ENCODE data around the gene ASCL2.

The ASCL2 gene

GRCh38 chr11:2267306-2267850 is 3.0 kb downstream of the ASCL2 start:
- peak; percentile 2 for DNase-seq (ENCODE audit: low spot score)
- Mint-ChIP-seq H3K36me3 (ENCODE audit: low read depth) (no peaks in the 10 kb centered on the region), H3K4me1 (ENCODE audit: low read depth) (peaks cover 17% of the 10 kb centered on the region), H3K27ac (no peak overlapping the region), H3K9me3 (no peaks in the 10 kb centered on the region), H3K27me3 (ENCODE audit: low read depth) (peaks cover 25% of the 10 kb centered on the region), H3K4me3 (no peak overlapping the region)

GRCh38 chr11:2266586-2267305 is 3.6 kb downstream of the ASCL2 start:
- Mint-ChIP-seq H3K4me1 (ENCODE audit: low read depth) (peaks cover 17% of the 10 kb centered on the region), H3K27me3 (ENCODE audit: low read depth) (peaks cover 20% of the 10 kb centered on the region), H3K27ac (no peak overlapping the region), H3K9me3 (no peaks in the 10 kb centered on the region), H3K36me3 (ENCODE audit: low read depth) (no peaks in the 10 kb centered on the region), H3K4me3 (no peak overlapping the region)
- peak; percentile 2 for DNase-seq (ENCODE audit: low spot score)

GRCh38 chr11:2265854-2266585 is 4.4 kb downstream of the ASCL2 start:
- Mint-ChIP-seq H3K4me3 (peak overlapping the region; percentile 54), H3K27ac (peak overlapping the region; percentile 49), H3K4me1 (ENCODE audit: low read depth) (peaks cover 17% of the 10 kb centered on the region), H3K27me3 (ENCODE audit: low read depth) (peaks cover 16% of the 10 kb centered on the region), H3K36me3 (ENCODE audit: low read depth) (no peaks in the 10 kb centered on the region), H3K9me3 (no peaks in the 10 kb centered on the region)
- DNase-seq (ENCODE audit: low spot score) = peak; percentile 3

- no peaks in the 10 kb centered on the region for H3K9me3 Mint-ChIP-seq
- peaks cover 13% of the 10 kb centered on the region for H3K27me3 Mint-ChIP-seq (ENCODE audit: low read depth)
- H3K4me3 Mint-ChIP-seq = peak overlapping the region; percentile 54
- H3K36me3 Mint-ChIP-seq (ENCODE audit: low read depth) = no peaks in the 10 kb centered on the region
- peak; percentile 37 for DNase-seq (ENCODE audit: low spot score)
- peak overlapping the region; percentile 49 for H3K27ac Mint-ChIP-seq
- H3K4me1 Mint-ChIP-seq (ENCODE audit: low read depth) = peaks cover 17% of the 10 kb centered on the region
Measured at GRCh38 chr11:2265396-2265795, 5.0 kb downstream of the ASCL2 start.

GRCh38 chr11:2264366-2265053 is 5.9 kb downstream of the ASCL2 start:
- Mint-ChIP-seq H3K36me3 (ENCODE audit: low read depth) (no peaks in the 10 kb centered on the region), H3K4me3 (no peak overlapping the region), H3K27ac (no peak overlapping the region), H3K9me3 (no peaks in the 10 kb centered on the region), H3K27me3 (ENCODE audit: low read depth) (peaks cover 12% of the 10 kb centered on the region), H3K4me1 (ENCODE audit: low read depth) (peaks cover 17% of the 10 kb centered on the region)
- DNase-seq (ENCODE audit: low spot score) = no peak

- Mint-ChIP-seq H3K27me3 (ENCODE audit: low read depth) (peaks cover 12% of the 10 kb centered on the region), H3K9me3 (no peaks in the 10 kb centered on the region), H3K27ac (no peak overlapping the region), H3K36me3 (ENCODE audit: low read depth) (no peaks in the 10 kb centered on the region), H3K4me3 (no peak overlapping the region), H3K4me1 (ENCODE audit: low read depth) (peaks cover 17% of the 10 kb centered on the region)
- DNase-seq (ENCODE audit: low spot score) = no peak
Measured at GRCh38 chr11:2263724-2264360, 6.5 kb downstream of the ASCL2 start.

- Mint-ChIP-seq H3K27ac (no peak overlapping the region), H3K27me3 (ENCODE audit: low read depth) (peaks cover 6% of the 10 kb centered on the region), H3K4me3 (no peak overlapping the region), H3K36me3 (ENCODE audit: low read depth) (no peaks in the 10 kb centered on the region), H3K4me1 (ENCODE audit: low read depth) (peaks cover 14% of the 10 kb centered on the region), H3K9me3 (no peaks in the 10 kb centered on the region)
- DNase-seq (ENCODE audit: low spot score) = no peak
Measured at GRCh38 chr11:2263071-2263565, 7.3 kb downstream of the ASCL2 start.

- Mint-ChIP-seq H3K4me1 (ENCODE audit: low read depth) (peaks cover 14% of the 10 kb centered on the region), H3K4me3 (no peak overlapping the region), H3K27me3 (ENCODE audit: low read depth) (peaks cover 2% of the 10 kb centered on the region), H3K9me3 (no peaks in the 10 kb centered on the region), H3K36me3 (ENCODE audit: low read depth) (no peaks in the 10 kb centered on the region), H3K27ac (no peak overlapping the region)
- DNase-seq (ENCODE audit: low spot score) = no peak
Measured at GRCh38 chr11:2262301-2263070, 7.9 kb downstream of the ASCL2 start.

- Mint-ChIP-seq H3K4me1 (ENCODE audit: low read depth) (peaks cover 14% of the 10 kb centered on the region), H3K27me3 (ENCODE audit: low read depth) (peaks cover 2% of the 10 kb centered on the region), H3K4me3 (no peak overlapping the region), H3K9me3 (no peaks in the 10 kb centered on the region), H3K27ac (no peak overlapping the region), H3K36me3 (ENCODE audit: low read depth) (no peaks in the 10 kb centered on the region)
- no peak for DNase-seq (ENCODE audit: low spot score)
Measured at GRCh38 chr11:2261436-2262230, 8.8 kb downstream of the ASCL2 start.

GRCh38 chr11:2260491-2261364 is 9.7 kb downstream of the ASCL2 start:
- Mint-ChIP-seq H3K27ac (no peak overlapping the region), H3K4me3 (no peak overlapping the region)

GRCh38 chr11:2259897-2260451 is 10.4 kb downstream of the ASCL2 start:
- Mint-ChIP-seq H3K36me3 (ENCODE audit: low read depth) (no peaks in the 10 kb centered on the region), H3K27me3 (ENCODE audit: low read depth) (no peaks in the 10 kb centered on the region), H3K9me3 (no peaks in the 10 kb centered on the region), H3K27ac (no peak overlapping the region), H3K4me3 (no peak overlapping the region), H3K4me1 (ENCODE audit: low read depth) (no peaks in the 10 kb centered on the region)
- DNase-seq (ENCODE audit: low spot score) = no peak

More at GRCh38 chr11:2260491-2261364, 9.7 kb downstream of the ASCL2 start:
- Mint-ChIP-seq H3K9me3 (no peaks in the 10 kb centered on the region), H3K27me3 (ENCODE audit: low read depth) (no peaks in the 10 kb centered on the region), H3K36me3 (ENCODE audit: low read depth) (no peaks in the 10 kb centered on the region), H3K4me1 (ENCODE audit: low read depth) (peaks cover 6% of the 10 kb centered on the region)
- no peak for DNase-seq (ENCODE audit: low spot score)
